Coronary artery (tissue), 2 donors: ENCODE results near the gene MLLT3.

Experiments used
- DNase-seq: peaks from one replicate; pipeline ENCODE4 v3.0.0-alpha.2; 2017; ENCODE audit warnings: low spot score
- H3K27ac ChIP-seq, 2 donors: fragments of 200-600 bp; sonication (generic); one replicate each; pipeline ENCODE4 v1.5.1; 2016 to 2019
- H3K4me3 ChIP-seq: fragments of 200-600 bp; sonication (generic); 2 replicates; pipeline ENCODE4 v1.5.1; 2016; ENCODE audit warnings: mild to moderate bottlenecking, moderate library complexity
- TF ChIP-seq, protein P1 (sequence below): fragments of 200-600 bp; sonication (generic); IDR thresholded peaks from one replicate; pipeline ENCODE4 v1.5.1; 2019; ENCODE audit warnings: antibody characterized with exemption

Gene MLLT3

DNA sequence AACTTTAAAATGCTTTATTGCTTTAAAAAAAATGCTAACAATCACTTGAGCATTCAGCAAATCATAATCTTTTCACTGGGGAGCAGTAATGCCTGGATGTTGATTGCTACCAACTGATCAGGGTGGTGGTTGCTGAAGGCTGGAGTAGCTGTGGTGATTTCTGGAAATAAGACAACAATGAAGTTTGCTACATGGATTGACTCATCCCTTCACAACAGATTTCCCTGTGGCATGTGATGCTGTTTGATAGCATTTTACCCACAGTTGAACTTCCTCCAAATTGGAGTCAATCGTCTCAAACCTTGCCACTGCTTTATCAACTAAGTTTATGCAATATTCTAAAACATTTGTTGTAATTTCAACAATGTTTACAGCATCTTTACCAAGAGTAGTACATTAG, 83.3 kb downstream of the MLLT3 start:
- TF ChIP-seq, protein P1, sequence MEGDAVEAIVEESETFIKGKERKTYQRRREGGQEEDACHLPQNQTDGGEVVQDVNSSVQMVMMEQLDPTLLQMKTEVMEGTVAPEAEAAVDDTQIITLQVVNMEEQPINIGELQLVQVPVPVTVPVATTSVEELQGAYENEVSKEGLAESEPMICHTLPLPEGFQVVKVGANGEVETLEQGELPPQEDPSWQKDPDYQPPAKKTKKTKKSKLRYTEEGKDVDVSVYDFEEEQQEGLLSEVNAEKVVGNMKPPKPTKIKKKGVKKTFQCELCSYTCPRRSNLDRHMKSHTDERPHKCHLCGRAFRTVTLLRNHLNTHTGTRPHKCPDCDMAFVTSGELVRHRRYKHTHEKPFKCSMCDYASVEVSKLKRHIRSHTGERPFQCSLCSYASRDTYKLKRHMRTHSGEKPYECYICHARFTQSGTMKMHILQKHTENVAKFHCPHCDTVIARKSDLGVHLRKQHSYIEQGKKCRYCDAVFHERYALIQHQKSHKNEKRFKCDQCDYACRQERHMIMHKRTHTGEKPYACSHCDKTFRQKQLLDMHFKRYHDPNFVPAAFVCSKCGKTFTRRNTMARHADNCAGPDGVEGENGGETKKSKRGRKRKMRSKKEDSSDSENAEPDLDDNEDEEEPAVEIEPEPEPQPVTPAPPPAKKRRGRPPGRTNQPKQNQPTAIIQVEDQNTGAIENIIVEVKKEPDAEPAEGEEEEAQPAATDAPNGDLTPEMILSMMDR = no peak
- Histone ChIP-seq H3K4me3 (no peak overlapping the region), H3K27ac (no peak overlapping the region)
- no peak for DNase-seq

DNA sequence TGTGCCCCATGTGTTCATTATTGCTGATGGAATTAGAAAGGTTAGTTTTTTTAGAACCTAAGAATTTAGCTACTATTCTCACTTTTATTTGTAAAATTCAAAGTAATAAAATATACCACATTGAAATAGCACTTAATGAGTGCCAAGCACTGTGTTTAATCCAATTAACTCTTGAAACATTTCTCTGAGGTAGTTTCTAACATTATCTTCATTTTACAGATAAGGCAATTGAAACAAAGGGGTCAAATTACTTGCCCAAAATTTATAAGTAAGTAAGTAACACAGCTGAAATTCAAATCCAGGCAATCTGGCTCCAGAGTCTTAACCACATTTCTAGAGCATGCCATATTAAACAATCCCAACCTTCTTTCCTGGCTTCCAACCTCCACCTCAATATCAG, 84.2 kb downstream of the MLLT3 start:
- Histone ChIP-seq H3K4me3 (no peak overlapping the region), H3K27ac (no peak overlapping the region)
- DNase-seq = no peak
- TF ChIP-seq, protein P1 = no peak

DNA sequence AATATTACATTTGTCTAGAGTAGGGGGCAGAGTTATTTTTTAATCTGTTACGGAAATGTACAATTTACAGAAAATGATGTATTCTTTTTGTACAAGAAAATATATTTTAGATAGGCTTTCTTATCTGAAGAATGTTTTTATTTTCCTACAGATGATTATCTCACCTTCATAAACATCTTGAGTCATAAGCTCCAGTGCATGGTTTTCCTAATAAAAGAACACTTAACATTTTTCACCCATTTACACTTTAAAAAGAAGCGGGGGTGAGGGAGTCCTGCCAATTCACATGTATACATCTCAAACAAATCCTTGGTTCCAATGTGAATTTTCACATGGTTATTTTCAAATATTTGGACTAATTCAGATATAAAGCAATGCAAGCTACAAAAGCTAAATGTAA, 85.0 kb downstream of the MLLT3 start:
- no peak for DNase-seq
- TF ChIP-seq, protein P1 = no peak
- Histone ChIP-seq H3K4me3 (no peak overlapping the region), H3K27ac (no peak overlapping the region)

DNA sequence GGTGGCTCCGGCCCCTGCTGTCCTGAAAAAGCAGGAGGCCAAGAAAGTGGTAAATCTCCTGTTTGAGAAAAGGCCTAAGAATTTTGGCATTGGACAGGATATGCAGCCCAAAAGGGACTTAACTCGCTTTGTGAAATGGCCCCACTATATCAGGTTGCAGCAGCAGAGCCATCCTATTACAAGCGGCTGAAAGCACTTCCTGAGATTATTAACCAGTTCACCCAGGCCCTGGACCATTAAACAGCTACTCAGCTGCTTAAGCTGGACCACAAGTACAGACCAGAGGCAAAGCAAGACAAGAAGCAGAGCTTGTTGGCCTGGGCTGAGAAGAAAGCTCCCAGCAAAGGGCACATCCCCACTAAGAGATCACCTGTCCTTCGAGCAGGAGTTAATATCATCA, 89.7 kb downstream of the MLLT3 start:
- Histone ChIP-seq H3K4me3 (no peak overlapping the region), H3K27ac (no peak overlapping the region)
- DNase-seq = no peak
- TF ChIP-seq, protein P1 = no peak

DNA sequence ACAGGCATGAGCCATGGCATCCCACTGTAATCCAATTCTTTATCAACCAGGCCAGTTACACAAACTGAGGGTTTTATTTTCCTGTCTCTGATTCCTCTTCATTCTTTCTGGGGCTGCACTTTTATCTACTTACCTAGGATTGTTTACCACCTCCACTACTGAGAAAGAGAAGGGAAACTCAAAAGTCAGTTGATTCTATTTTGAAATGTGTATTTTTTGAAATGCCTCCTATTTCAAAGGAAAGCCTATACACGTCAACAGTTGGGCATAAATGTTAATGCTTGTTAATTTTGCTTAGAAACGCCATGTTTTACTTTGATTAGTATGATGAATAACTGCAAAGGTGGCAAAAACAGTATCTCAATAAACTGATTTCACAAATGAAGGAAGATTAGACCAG, 92.5 kb downstream of the MLLT3 start:
- Histone ChIP-seq H3K27ac (no peak overlapping the region), H3K4me3 (no peak overlapping the region)
- no peak for DNase-seq
- TF ChIP-seq, protein P1 = no peak

DNA sequence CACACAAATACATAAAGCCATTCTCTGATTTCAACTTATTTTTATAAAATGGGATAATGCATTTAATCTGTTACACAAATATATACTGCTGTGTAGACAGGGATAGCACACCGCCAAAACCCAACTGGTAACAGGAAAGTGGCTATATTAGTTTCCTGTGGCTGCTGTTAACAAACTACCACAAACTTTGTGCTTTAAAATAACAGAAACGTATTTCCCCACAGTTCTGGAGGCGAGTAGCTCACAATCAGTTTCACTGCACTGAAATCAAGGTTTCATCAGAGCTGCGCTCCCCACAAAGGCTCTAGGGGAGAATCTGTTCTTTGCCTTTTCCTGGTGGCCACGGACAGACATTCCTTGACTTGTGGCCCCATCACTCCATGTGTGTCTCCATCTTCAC, 94.0 kb downstream of the MLLT3 start:
- TF ChIP-seq, protein P1 = no peak
- Histone ChIP-seq H3K27ac (no peak overlapping the region), H3K4me3 (no peak overlapping the region)
- no peak for DNase-seq

DNA sequence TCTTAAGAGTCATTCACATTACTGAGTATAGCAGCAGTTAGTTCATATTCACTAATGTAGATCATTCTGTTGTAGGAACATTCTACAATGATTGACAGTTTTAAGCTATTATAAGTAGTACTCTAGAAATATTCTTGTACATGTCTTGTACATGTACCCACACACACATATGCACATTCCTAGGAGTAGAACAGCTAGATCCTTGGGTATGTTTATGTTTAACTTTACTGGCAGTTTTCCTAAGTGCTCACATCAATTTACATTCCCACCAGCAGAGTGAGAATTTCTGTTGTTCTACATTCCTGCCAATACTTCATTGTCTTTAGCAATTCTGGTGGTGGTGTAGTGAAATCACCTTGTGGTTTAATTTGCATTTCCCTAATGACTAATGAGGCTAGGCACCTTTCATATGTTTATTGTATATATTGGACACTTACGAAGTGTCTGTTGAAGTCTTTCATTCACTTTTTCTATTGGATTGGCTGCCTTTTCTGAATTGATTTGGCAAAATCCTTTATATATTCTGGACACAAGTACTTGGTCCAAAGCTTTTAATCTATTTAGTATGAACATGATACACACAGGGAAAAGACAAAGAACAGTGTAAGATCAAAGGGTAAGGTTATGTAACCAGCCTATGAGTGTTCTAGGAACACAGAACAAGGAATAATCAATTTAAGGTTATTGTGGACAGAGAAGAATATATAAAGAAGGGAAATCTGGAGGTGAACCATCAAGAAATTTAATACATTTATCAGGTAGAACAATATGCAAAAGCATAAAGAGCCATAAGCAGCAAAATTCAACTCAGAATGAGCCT, 95.6 kb downstream of the MLLT3 start:
- DNase-seq = no peak
- Histone ChIP-seq H3K27ac (no peak overlapping the region), H3K4me3 (no peak overlapping the region)
- TF ChIP-seq, protein P1 = no peak
